ENCODE measurements around the gene GABARAPL2.

The GABARAPL2 gene

DNA sequence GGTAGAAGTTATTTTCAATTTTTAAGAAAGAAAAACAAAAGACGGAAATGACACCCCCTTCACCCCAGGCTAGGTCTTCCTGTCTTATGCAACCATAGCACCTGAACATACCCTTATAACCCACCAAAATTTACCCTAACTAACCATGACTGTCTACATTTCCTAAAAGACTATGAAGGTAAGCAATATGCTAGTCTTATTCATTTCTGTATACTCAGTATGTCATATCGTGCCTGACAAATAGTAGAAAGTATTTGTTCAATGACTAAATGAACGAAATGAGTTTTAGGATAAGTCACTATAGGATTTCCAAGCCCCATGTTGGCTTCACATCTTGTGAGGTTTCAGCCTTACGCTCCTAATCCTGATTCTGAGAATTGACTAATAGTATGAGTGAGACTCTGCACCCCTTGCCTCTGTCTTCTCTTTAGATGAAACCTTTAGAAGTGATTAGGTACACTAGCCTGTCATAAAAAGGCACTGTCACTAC lies 50.4 kb downstream of the GABARAPL2 start:
- H3K9me2 ChIP-seq (replicated peaks; ENCODE audit: insufficient read depth, low read length) = no peaks in the 10 kb centered on the region
- H2AFZ ChIP-seq (ENCODE audit: low read depth, low read length, severe bottlenecking) = no peak overlapping the region
- peaks cover 4% of the 10 kb centered on the region; the same call in 1 of the 2 replicates for H3F3A ChIP-seq (ENCODE audit: insufficient read depth)
- no peak for TF ChIP-seq EZH2phosphoT487 (conservative IDR thresholded peaks at IDR 0.05; ENCODE audit: low read length)
- TF ChIP-seq, protein P1, sequence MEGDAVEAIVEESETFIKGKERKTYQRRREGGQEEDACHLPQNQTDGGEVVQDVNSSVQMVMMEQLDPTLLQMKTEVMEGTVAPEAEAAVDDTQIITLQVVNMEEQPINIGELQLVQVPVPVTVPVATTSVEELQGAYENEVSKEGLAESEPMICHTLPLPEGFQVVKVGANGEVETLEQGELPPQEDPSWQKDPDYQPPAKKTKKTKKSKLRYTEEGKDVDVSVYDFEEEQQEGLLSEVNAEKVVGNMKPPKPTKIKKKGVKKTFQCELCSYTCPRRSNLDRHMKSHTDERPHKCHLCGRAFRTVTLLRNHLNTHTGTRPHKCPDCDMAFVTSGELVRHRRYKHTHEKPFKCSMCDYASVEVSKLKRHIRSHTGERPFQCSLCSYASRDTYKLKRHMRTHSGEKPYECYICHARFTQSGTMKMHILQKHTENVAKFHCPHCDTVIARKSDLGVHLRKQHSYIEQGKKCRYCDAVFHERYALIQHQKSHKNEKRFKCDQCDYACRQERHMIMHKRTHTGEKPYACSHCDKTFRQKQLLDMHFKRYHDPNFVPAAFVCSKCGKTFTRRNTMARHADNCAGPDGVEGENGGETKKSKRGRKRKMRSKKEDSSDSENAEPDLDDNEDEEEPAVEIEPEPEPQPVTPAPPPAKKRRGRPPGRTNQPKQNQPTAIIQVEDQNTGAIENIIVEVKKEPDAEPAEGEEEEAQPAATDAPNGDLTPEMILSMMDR (IDR thresholded peaks at IDR 0.05; ENCODE audit: insufficient read depth, low read length, poor library complexity, severe bottlenecking) = no peak
- no peak overlapping the region for H3K4me2 ChIP-seq (ENCODE audit: low read depth, low read length, poor library complexity, severe bottlenecking)
- H3K79me2 ChIP-seq (ENCODE audit: insufficient read depth, low read length) = peaks cover under 1% of the 10 kb centered on the region; the same call in 1 of the 2 replicates
- no peaks in the 10 kb centered on the region for H4K20me1 ChIP-seq (ENCODE audit: low read depth, low read length)
- H3K9ac ChIP-seq (ENCODE audit: low read length) = no peak overlapping the region
- no peak overlapping the region for H3K27ac ChIP-seq (ENCODE audit: low read depth, low read length)
- H3K9me3 ChIP-seq (ENCODE audit: insufficient read depth, low read length) = no peaks in the 10 kb centered on the region
- H3K4me3 ChIP-seq (ENCODE audit: insufficient read depth, low read length, poor library complexity, severe bottlenecking) = no peak overlapping the region
- H3K27me3 ChIP-seq (ENCODE audit: low read length) = no peaks in the 10 kb centered on the region
- 0 out of 2 replicates have a peak, but pooled peaks cover 10% of the 10 kb centered on the region for H3K36me3 ChIP-seq (ENCODE audit: low read length)

DNA sequence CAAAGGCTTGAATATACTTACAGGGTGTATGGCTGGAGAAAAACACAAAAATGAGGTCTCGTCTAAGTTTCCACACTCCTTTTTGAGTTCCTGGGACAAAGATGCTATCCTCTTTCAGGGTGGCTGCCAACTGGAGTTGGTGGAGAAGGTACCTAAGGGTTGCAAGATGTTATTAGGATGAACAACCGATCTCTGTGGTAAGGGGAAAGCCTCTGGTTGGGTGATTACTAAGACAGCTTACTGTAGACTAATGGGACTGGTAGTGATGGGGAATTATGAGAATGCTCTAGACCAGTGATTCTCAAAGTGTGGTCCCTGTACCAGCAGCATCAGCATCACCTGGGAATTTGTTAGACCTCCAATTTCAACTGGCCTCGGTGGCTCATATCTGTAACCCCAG lies 50.9 kb downstream of the GABARAPL2 start:
- H3K4me2 ChIP-seq (ENCODE audit: low read depth, low read length, poor library complexity, severe bottlenecking) = no peak overlapping the region
- no peaks in the 10 kb centered on the region for H3K27me3 ChIP-seq (ENCODE audit: low read length)
- H3K36me3 ChIP-seq (ENCODE audit: low read length) = 0 out of 2 replicates have a peak, but pooled peaks cover 10% of the 10 kb centered on the region

DNA sequence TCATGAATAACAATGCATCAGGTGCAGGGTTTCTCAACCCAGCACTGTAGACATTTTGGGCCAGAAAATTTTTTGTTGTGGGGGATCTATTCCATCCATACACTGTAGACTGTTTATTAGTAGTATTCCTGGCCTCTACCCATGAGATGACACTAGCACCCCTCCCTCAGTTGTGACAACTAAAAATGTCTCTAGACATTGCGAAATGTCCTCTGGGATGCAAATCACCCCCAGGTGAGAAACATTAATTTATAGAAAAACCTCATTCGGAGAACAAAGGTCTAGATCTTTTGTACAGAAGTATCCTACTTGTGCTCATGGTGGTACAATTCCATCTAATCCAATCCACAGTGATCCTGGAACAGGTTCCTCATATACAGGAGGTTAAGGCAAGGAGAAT lies 52.6 kb downstream of the GABARAPL2 start:
- Histone ChIP-seq H3K36me3 (ENCODE audit: low read length) (0 out of 2 replicates have a peak, but pooled peaks cover 8% of the 10 kb centered on the region), H3K4me2 (ENCODE audit: low read depth, low read length, poor library complexity, severe bottlenecking) (no peak overlapping the region), H3F3A (ENCODE audit: insufficient read depth) (peaks cover 9% of the 10 kb centered on the region), H3K27ac (ENCODE audit: low read depth, low read length) (no peak overlapping the region), H3K9ac (ENCODE audit: low read length) (no peak overlapping the region), H3K27me3 (ENCODE audit: low read length) (no peaks in the 10 kb centered on the region), H3K9me2 (replicated peaks; ENCODE audit: insufficient read depth, low read length) (no peaks in the 10 kb centered on the region), H4K20me1 (ENCODE audit: low read depth, low read length) (no peaks in the 10 kb centered on the region), H3K9me3 (ENCODE audit: insufficient read depth, low read length) (no peaks in the 10 kb centered on the region), H2AFZ (ENCODE audit: low read depth, low read length, severe bottlenecking) (no peak overlapping the region), H3K79me2 (ENCODE audit: insufficient read depth, low read length) (peaks cover 13% of the 10 kb centered on the region), H3K4me3 (ENCODE audit: insufficient read depth, low read length, poor library complexity, severe bottlenecking) (no peak overlapping the region)
- TF ChIP-seq, protein P1 (IDR thresholded peaks at IDR 0.05; ENCODE audit: insufficient read depth, low read length, poor library complexity, severe bottlenecking) = no peak
- no peak for TF ChIP-seq EZH2phosphoT487 (conservative IDR thresholded peaks at IDR 0.05; ENCODE audit: low read length)

More for the DNA sequence above, 50.9 kb downstream of the GABARAPL2 start:
- H3K27ac ChIP-seq (ENCODE audit: low read depth, low read length) = no peak overlapping the region
- H3K4me3 ChIP-seq (ENCODE audit: insufficient read depth, low read length, poor library complexity, severe bottlenecking) = no peak overlapping the region
- no peaks in the 10 kb centered on the region for H3K9me3 ChIP-seq (ENCODE audit: insufficient read depth, low read length)
- H3K9ac ChIP-seq (ENCODE audit: low read length) = no peak overlapping the region
- peaks cover 4% of the 10 kb centered on the region; the same call in 1 of the 2 replicates for H3F3A ChIP-seq (ENCODE audit: insufficient read depth)
- H2AFZ ChIP-seq (ENCODE audit: low read depth, low read length, severe bottlenecking) = no peak overlapping the region
- H4K20me1 ChIP-seq (ENCODE audit: low read depth, low read length) = no peaks in the 10 kb centered on the region
- TF ChIP-seq, protein P1 (IDR thresholded peaks at IDR 0.05; ENCODE audit: insufficient read depth, low read length, poor library complexity, severe bottlenecking) = no peak
- TF ChIP-seq EZH2phosphoT487 (conservative IDR thresholded peaks at IDR 0.05; ENCODE audit: low read length) = no peak
- H3K9me2 ChIP-seq (replicated peaks; ENCODE audit: insufficient read depth, low read length) = no peaks in the 10 kb centered on the region
- peaks cover 6% of the 10 kb centered on the region for H3K79me2 ChIP-seq (ENCODE audit: insufficient read depth, low read length)
